PFSK-1 (cell line): Measurements from ENCODE around the gene ZFAND3.

Experiments
- FOXP2 ChIP-seq: optimal IDR thresholded peaks from 2 replicates; pipeline ENCODE3; 2011; ENCODE audit warnings: borderline replicate concordance, control low read depth, inconsistent platforms; ENCODE audit not compliant: insufficient read depth; ENCODE audit errors: extremely low read length, extremely low read depth
- POLR2AphosphoS5 ChIP-seq: IDR thresholded peaks from 2 replicates; pipeline ENCODE4 v1.6.1; 2012; ENCODE audit warnings: low read depth, mild to moderate bottlenecking, control low read depth, low read length, moderate library complexity
- REST ChIP-seq, 2 experiments: IDR thresholded peaks; 2 replicates each; pipeline versions ENCODE4 v1.6.1 to v1.8.0; 2011 to 2012; ENCODE audit warnings: low read depth in 2 of 2, low read length in 2 of 2, control low read depth in 1 of 2, inconsistent platforms in 1 of 2, mild to moderate bottlenecking in 1 of 2, moderate library complexity in 1 of 2; ENCODE audit not compliant: insufficient read depth in 1 of 2
- SIN3A ChIP-seq: IDR thresholded peaks from 2 replicates; pipeline ENCODE4 v1.6.1; 2012; ENCODE audit warnings: mild to moderate bottlenecking, low read length, moderate library complexity, borderline replicate concordance; ENCODE audit not compliant: insufficient read depth
- TAF1 ChIP-seq: IDR thresholded peaks from 2 replicates; pipeline ENCODE4 v1.6.1; 2012; ENCODE audit warnings: low read length, control low read depth, borderline replicate concordance; ENCODE audit not compliant: insufficient read depth

Gene ZFAND3

GRCh38 chr6:38158762-38159350 is 339.3 kb downstream of the ZFAND3 start:
- TF ChIP-seq TAF1 (no peak), REST (IDR thresholded peaks at IDR 0.05; ENCODE audit: insufficient read depth in 1 of 2, low read depth in 2 of 2, low read length in 2 of 2) (no peak), SIN3A (no peak), POLR2AphosphoS5 (no peak), FOXP2 (no peak)

GRCh38 chr6:38159596-38159995 is 340.1 kb downstream of the ZFAND3 start:
- TF ChIP-seq FOXP2, result no peak
- TF ChIP-seq REST (IDR thresholded peaks at IDR 0.05; ENCODE audit: insufficient read depth in 1 of 2, low read depth in 2 of 2, low read length in 2 of 2), result no peak
- no peak for TF ChIP-seq POLR2AphosphoS5
- TF ChIP-seq SIN3A, result no peak
- no peak for TF ChIP-seq TAF1

DNA sequence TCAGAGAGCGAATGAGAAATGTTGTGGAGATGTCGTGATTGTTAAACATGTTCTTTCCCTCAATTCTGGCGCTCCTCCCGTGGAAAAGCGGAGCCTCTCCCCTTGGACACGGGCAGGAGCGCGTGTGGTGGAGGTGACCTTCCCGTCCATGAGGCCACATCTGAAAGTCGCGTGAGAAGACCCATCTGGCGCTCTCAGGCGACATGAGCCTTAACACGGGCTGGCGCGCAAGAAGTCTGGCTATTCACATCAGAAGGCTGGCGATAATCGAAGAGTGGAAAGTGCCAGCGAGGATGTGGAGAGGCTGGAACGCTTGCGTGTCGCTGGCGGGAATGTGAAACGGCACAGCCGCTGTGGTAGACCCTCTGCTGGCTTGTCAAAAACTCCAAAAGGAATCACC is 341.3 kb downstream of the ZFAND3 start:
- TF ChIP-seq POLR2AphosphoS5 (no peak), SIN3A (no peak), REST (IDR thresholded peaks at IDR 0.05; ENCODE audit: insufficient read depth in 1 of 2, low read depth in 2 of 2, low read length in 2 of 2) (no peak), TAF1 (no peak), FOXP2 (no peak)

GRCh38 chr6:38161331-38161730 is 341.8 kb downstream of the ZFAND3 start:
- TF ChIP-seq FOXP2, result no peak
- no peak for TF ChIP-seq SIN3A
- TF ChIP-seq TAF1, result no peak
- no peak for TF ChIP-seq POLR2AphosphoS5
- TF ChIP-seq REST (IDR thresholded peaks at IDR 0.05; ENCODE audit: insufficient read depth in 1 of 2, low read depth in 2 of 2, low read length in 2 of 2), result no peak
